ENCODE measurements around the gene RPS24. TPM values are rescaled to one million over a fixed set of nuclear protein-coding genes. Genes with fewer than 3 reads are reported as not detected.

RPS24 gene
- total and polyA plus RNA-seq, 2 of the 8 experiments (the other 6 are each of a cell fraction or from before 2014, with no cell fraction given), result 2,128 to 3,943 TPM

- ChIA-PET POLR2A (ENCODE audit: partially characterized antibody) (interaction anchor here (1.0 kb wide), 2 partner anchors 45 to 181 kb away, joined by 3 read pairs; no protein-coding TSS in a partner anchor), CTCF (ENCODE audit: partially characterized antibody) (interaction anchor here (0.7 to 6.7 kb wide), 9 partner anchors 10 to 152 kb away, joined by 3 to 38 read pairs (median 3); no protein-coding TSS in a partner anchor)
- Histone ChIP-seq H2AK5ac (ENCODE audit: low read depth, low read length) (no peak overlapping the region), H4K8ac (ENCODE audit: extremely low read depth, insufficient read depth, low read length) (no peak overlapping the region), H4K20me1 (replicated peaks in 1 of 2; ENCODE audit: control insufficient read depth in 1 of 2, insufficient read depth in 2 of 2, low read length in 2 of 2) (peaks cover 0 to 2% of the 10 kb centered on the region in 2 experiments), H3K79me1 (ENCODE audit: low read depth, low read length) (no peaks in the 10 kb centered on the region; the same call in 1 of the 2 replicates), H3K4me3 (ENCODE audit: extremely low read depth in 1 of 4, insufficient read depth in 2 of 4, low read depth in 3 of 4, low read length in 4 of 4) (no peak overlapping the region), H3K56ac (replicated peaks; ENCODE audit: insufficient read length, low read depth, low read length) (no peak overlapping the region), H4K91ac (replicated peaks; ENCODE audit: insufficient read length, low read length) (no peak overlapping the region), H2BK5ac (ENCODE audit: low read depth, low read length) (no peak overlapping the region), H3K14ac (ENCODE audit: insufficient read length) (no peak overlapping the region), H3K27me3 (replicated peaks in 1 of 4; ENCODE audit: control insufficient read depth in 3 of 4, extremely low read depth in 1 of 4, insufficient read depth in 3 of 4, low read length in 3 of 4) (no peaks in the 10 kb centered on the region), H2BK15ac (ENCODE audit: low read length) (no peak overlapping the region), H3K4ac (replicated peaks; ENCODE audit: insufficient read length, low read depth, low read length) (no peak overlapping the region), H3K9ac (replicated peaks in 1 of 4; ENCODE audit: extremely low read depth in 1 of 4, low read depth in 3 of 4, low read length in 3 of 4) (no peak overlapping the region), H3K18ac (ENCODE audit: extremely low read depth, low read length) (no peak overlapping the region), H2AFZ (ENCODE audit: low read length) (no peak overlapping the region), H3K79me2 (ENCODE audit: control insufficient read depth in 1 of 2, insufficient read depth in 2 of 2, low read length in 2 of 2) (no peaks in the 10 kb centered on the region), H2BK20ac (ENCODE audit: low read length) (no peak overlapping the region), H3K36me3 (ENCODE audit: control insufficient read depth in 2 of 4, insufficient read depth in 4 of 4, low read length in 3 of 4) (peaks cover 32 to 86% (median 71%) of the 10 kb centered on the region in 4 experiments), H3K27ac (ENCODE audit: low read depth, low read length) (no peak overlapping the region), H2BK120ac (replicated peaks; ENCODE audit: low read depth, low read length) (no peak overlapping the region), H3K4me2 (ENCODE audit: insufficient read depth in 1 of 2, low read depth in 2 of 2, low read length in 2 of 2) (no peak overlapping the region), H2BK12ac (ENCODE audit: low read depth, low read length) (no peak overlapping the region), H3K23ac (ENCODE audit: insufficient read length) (no peak overlapping the region), H3K4me1 (replicated peaks in 1 of 4; ENCODE audit: control insufficient read depth in 3 of 4, insufficient read depth in 4 of 4, low read length in 3 of 4) (peaks cover 0 to 2% (median 0%) of the 10 kb centered on the region in 4 experiments; a peak in 2 of 7 replicates), H3K9me3 (ENCODE audit: insufficient read depth in 2 of 2, low read depth in 1 of 2, low read length in 1 of 2) (no peaks in the 10 kb centered on the region), H3K23me2 (ENCODE audit: low read depth, low read length) (no peaks in the 10 kb centered on the region), H4K5ac (ENCODE audit: insufficient read length, low read depth, low read length) (no peak overlapping the region)
- WGBS, 2 experiments (ENCODE audit: extremely low coverage in 1 of 2, insufficient coverage in 1 of 2, insufficient read length in 1 of 2, insufficient replicate concordance in 2 of 2, low coverage in 1 of 2, low lambda C conversion rate in 2 of 2, missing lambda C conversion rate in 1 of 2), result 93% methylated on average over 11 of the region's 11 CpGs; no CpG with 5 or more reads in 1 of the 2 experiments
- TF ChIP-seq ATF2 (IDR thresholded peaks at IDR 0.05; ENCODE audit: low read length) (no peak), NRF1 (IDR thresholded peaks at IDR 0.05; ENCODE audit: low read depth, low read length) (no peak), TAF7 (optimal IDR thresholded peaks at IDR 0.05; ENCODE audit: borderline replicate concordance, low read depth, low read length) (no peak), CEBPB (IDR thresholded peaks at IDR 0.05; ENCODE audit: low read depth, low read length) (no peak), FOSL1 (IDR thresholded peaks at IDR 0.05; ENCODE audit: insufficient read depth, low read depth, low read length) (no peak)
- no peak for FAIRE-seq
- no peak for DNase-seq (ENCODE audit: low read depth in 1 of 2, low spot score in 2 of 2)
Observed at GRCh38 chr10:77989081-77989724, 44.5 kb upstream of the RPS24 start.
